HG02973 (cell line): ENCODE measurements around the gene TRIM26.

Experiments
- ATAC-seq: cut with Tn5 transposase; IDR thresholded peaks from one replicate; pipeline ENCODE4 v1.9.1; 2021; ENCODE audit warnings: moderate library complexity; ENCODE audit not compliant: unreplicated experiment

The TRIM26 gene

GRCh38 chr6:30211306-30211705 is 1.9 kb downstream of the TRIM26 start:
- no peak for ATAC-seq

GRCh38 chr6:30207619-30208295 is 5.4 kb downstream of the TRIM26 start:
- ATAC-seq, result no peak

- ATAC-seq, result no peak
Measured at GRCh38 chr6:30206799-30207618, 6.2 kb downstream of the TRIM26 start.

GRCh38 chr6:30206152-30206551 is 7.1 kb downstream of the TRIM26 start:
- no peak for ATAC-seq

GRCh38 chr6:30204116-30204515 is 9.1 kb downstream of the TRIM26 start:
- no peak for ATAC-seq

GRCh38 chr6:30202366-30202765 is 10.8 kb downstream of the TRIM26 start:
- no peak for ATAC-seq

GRCh38 chr6:30200551-30201281 is 12.5 kb downstream of the TRIM26 start:
- no peak for ATAC-seq

- no peak for ATAC-seq
Measured at GRCh38 chr6:30198166-30199084, 14.8 kb downstream of the TRIM26 start.

GRCh38 chr6:30196376-30196775 is 16.8 kb downstream of the TRIM26 start:
- ATAC-seq, result no peak

GRCh38 chr6:30195951-30196350 is 17.3 kb downstream of the TRIM26 start:
- ATAC-seq, result no peak

- ATAC-seq, result no peak
Measured at GRCh38 chr6:30194797-30195690, 18.2 kb downstream of the TRIM26 start.

- ATAC-seq, result no peak
Measured at GRCh38 chr6:30192076-30192475, 21.1 kb downstream of the TRIM26 start.

GRCh38 chr6:30188541-30188940 is 24.7 kb downstream of the TRIM26 start:
- no peak for ATAC-seq

GRCh38 chr6:30185846-30186484 is 27.2 kb downstream of the TRIM26 start:
- no peak for ATAC-seq

GRCh38 chr6:30184417-30185031 is 28.7 kb downstream of the TRIM26 start:
- no peak for ATAC-seq

GRCh38 chr6:30180145-30180544 is 33.1 kb downstream of the TRIM26 start:
- ATAC-seq, result no peak

- no peak for ATAC-seq
Measured at GRCh38 chr6:30178837-30179236, 34.4 kb downstream of the TRIM26 start.

- no peak for ATAC-seq
Measured at GRCh38 chr6:30175765-30176164, 37.4 kb downstream of the TRIM26 start.

- ATAC-seq, result no peak
Measured at GRCh38 chr6:30172681-30173080, 40.5 kb downstream of the TRIM26 start.
